ENCODE measurements around the gene MGMT.

MGMT gene

DNA sequence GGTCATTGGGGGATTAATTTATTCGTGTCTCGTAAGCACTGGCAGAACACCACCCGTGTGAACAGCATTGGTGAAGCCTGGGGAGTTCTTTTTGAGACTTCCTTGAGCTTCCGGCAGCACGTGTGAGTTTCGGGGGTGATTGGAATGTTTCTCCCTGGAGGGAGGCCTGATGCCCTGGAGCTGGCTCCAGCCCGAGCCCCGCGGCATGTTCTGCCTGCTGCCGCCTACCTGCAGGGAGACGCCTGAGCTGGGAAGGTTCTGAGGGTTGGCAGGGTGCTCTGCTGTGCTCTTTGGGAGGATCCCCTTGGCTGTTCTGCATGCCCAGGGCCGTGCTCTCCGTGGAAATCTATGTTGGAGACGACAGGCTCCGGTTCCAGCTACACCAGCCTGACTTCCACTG lies 159.3 kb downstream of the MGMT start:
- CTCF ChIA-PET: interaction anchor here (1.1 kb wide), 1 partner anchor 10 kb away, joined by 3 read pairs; no protein-coding TSS in a partner anchor
- TF ChIP-seq CTCF (IDR thresholded peaks at IDR 0.05; ENCODE audit: control extremely low read depth, extremely low read depth, low read depth, missing control alignments): no peak
- POLR2A ChIA-PET: no interaction called here
- DNase-seq (ENCODE audit: extremely low spot score): no peak

GRCh38 chr10:129626796-129627435 lies 159.9 kb downstream of the MGMT start:
- no peak for DNase-seq (ENCODE audit: extremely low spot score)
- ChIA-PET CTCF (interaction anchor here (1.1 to 1.6 kb wide), 2 partner anchors 9 to 14 kb away, joined by 3 to 5 read pairs; no protein-coding TSS in a partner anchor), POLR2A (no interaction called here)
- TF ChIP-seq CTCF (IDR thresholded peaks at IDR 0.05; ENCODE audit: control extremely low read depth, extremely low read depth, low read depth, missing control alignments): no peak

- ChIA-PET POLR2A (no interaction called here), CTCF (interaction anchor here (1.1 to 1.6 kb wide), 2 partner anchors 9 to 13 kb away, joined by 3 to 5 read pairs; no protein-coding TSS in a partner anchor)
- no peak for DNase-seq (ENCODE audit: extremely low spot score)
- no peak for TF ChIP-seq CTCF (IDR thresholded peaks at IDR 0.05; ENCODE audit: control extremely low read depth, extremely low read depth, low read depth, missing control alignments)
Observed at GRCh38 chr10:129627442-129627841, 160.4 kb downstream of the MGMT start.

- POLR2A ChIA-PET: no interaction called here
- no peak for TF ChIP-seq CTCF (IDR thresholded peaks at IDR 0.05; ENCODE audit: control extremely low read depth, extremely low read depth, low read depth, missing control alignments)
Observed at GRCh38 chr10:129628823-129629222, 161.8 kb downstream of the MGMT start.

DNA sequence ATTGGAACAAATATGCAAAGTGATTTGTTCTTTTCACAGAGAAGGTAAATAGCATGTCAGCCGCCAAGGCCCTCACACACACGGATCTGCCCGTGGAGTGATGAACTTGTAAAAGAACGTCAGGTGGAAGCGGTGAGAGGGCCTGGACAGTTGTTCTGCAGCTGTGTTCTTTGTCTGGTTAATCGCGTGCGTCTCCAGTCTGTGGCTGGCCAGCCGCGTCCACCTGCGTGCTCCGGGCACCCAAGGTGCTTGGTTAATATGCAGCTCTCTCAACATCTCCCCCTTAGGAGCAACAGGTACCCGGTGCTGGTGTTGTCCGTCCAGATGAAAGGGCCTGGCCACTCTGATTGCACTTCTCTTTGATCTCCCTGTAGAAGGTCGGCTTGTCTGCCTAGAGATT lies 162.9 kb downstream of the MGMT start:
- TF ChIP-seq CTCF (IDR thresholded peaks at IDR 0.05; ENCODE audit: control extremely low read depth, extremely low read depth, low read depth, missing control alignments): no peak
- CTCF ChIA-PET: no interaction called here
- DNase-seq (ENCODE audit: extremely low spot score): no peak

More at GRCh38 chr10:129628823-129629222, 161.8 kb downstream of the MGMT start:
- DNase-seq (ENCODE audit: extremely low spot score): no peak
- CTCF ChIA-PET: no interaction called here

DNA sequence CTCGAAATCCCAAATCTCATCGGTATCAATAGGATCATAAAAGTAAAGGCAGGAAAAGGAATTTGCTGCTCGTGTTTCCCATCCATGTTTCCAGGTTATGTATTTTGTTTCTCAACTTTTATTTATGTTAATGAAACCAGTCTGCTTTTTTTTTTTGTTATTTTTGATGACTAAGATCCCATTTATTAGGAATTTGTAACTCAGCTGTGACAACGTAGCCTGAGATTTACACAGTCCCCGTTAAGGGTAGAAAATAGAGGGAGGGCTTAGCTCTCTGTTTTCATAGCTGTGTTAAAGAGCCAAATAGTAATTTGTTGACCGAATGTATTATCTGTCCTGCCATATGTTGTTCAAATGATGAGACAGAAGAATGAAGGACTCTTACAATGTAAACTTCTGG lies 164.0 kb downstream of the MGMT start:
- ChIA-PET CTCF (no interaction called here), POLR2A (no interaction called here)
- no peak for DNase-seq (ENCODE audit: extremely low spot score)
- no peak for TF ChIP-seq CTCF (IDR thresholded peaks at IDR 0.05; ENCODE audit: control extremely low read depth, extremely low read depth, low read depth, missing control alignments)

More for the DNA sequence above, 162.9 kb downstream of the MGMT start:
- POLR2A ChIA-PET: no interaction called here

Data from GM10248 (cell line).